NCI-H2171 (cell line): ENCODE results near the gene ETV3.

Experiments
- DNase-seq: peaks from one replicate; lab custom pipeline; 2025; lab: John Stamatoyannopoulos, UW

The ETV3 gene

DNA sequence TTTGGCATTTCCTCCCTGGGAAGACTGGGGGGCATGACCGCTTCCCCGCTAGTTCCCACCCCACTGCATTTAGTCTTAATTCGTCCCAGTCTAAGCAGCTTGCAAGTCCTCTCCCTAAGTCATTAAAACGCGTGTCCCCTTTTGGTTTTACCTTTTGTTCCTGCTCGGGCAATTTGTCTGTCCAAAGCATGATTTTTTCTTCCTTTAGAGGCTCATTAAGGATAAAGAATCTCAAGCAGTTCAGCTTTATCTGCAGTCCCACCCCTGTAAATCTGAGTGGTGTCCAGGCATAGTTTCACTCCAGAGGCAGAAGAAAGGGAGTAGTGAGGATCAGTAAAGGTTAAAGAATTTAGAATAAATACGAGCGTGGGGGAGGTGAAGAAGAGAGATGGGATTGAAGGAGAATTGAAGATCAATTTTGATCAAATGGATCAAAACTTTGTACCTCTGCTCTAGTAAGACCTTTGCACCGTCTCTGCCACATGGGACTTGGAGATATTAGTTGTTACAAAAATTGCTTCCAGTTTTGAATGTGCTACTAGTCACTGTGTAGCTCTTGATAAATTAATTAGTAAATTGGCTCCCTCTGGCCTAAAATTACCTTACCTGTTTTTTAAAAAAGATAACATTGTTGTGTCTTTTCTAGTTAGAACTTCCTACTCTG, 989 bp upstream of the ETV3 start:
- DNase-seq, result no peak

DNA sequence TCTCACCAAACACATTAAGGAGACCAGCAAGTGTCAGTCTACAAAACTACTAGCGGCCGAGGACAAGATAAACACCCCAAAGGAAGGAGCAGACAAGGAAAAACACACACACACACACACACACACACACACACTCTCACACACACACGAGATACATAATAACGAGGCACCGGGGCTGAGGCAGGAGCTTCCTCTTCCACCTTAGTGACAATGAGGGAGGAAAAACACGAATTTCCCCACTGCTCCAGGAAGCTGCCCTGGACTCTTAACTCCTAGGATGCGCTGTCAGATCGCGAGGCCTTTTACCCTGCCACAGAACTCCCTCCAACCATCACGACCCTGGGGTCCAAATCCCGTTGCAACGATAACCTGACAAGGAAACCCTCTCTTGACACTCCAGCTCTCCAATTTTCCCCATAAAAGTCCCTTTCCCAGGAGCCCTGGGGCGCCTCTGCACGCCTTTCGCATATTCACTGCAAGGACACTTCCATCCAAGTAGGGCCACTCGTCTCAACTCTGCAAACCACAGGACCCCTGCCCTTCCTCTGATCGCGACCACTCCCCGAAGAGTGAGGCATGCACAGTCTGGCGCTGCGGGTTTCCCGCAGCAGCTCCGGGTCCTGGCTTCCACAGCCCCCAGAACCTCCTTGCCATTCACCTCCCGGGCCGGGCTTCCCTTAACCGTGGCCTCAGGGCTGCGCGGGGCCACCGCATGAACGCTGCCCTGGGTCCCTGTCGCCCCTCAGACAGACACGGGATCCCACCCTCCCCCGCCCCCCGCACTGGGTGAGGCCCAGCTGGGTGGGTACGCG, 581 bp downstream of the ETV3 start:
- DNase-seq, result no peak

DNA sequence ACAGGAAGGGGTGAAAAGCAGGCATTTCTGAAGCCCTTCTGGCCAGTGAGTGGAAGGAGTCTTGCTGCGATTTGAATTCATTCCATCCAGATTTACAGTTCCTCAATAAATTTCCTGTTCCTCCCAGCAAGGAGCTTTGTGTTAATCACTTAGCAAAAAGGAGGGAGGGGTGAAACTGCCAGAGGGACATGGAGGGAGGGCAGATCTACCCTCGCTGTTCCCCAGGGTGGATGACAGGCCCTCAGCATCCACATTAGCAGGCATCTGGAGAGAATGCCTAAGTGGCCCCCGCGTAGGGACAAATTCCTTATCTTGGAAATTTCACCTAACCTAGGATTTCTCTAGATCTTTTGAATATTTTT, 1.2 kb downstream of the ETV3 start:
- DNase-seq, result no peak

DNA sequence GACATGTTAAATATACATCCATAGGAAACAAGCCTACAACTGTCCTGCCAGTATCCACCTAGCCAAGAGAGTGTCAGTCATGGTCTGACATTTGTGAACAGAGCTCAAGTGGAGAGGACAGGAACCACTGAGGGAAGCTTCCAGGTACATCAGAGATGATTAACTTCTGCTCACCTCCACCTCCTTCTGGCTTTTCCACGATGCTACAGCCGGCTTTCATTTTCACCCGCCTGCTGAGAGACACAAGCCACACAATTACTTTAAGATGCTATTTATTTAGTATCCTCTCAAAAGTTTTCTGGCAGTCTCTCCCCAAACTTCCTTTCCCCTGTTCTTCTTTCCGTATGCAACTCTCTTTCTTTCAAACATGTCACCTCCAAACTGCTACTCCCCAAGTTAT, 2.1 kb downstream of the ETV3 start:
- DNase-seq, result no peak

DNA sequence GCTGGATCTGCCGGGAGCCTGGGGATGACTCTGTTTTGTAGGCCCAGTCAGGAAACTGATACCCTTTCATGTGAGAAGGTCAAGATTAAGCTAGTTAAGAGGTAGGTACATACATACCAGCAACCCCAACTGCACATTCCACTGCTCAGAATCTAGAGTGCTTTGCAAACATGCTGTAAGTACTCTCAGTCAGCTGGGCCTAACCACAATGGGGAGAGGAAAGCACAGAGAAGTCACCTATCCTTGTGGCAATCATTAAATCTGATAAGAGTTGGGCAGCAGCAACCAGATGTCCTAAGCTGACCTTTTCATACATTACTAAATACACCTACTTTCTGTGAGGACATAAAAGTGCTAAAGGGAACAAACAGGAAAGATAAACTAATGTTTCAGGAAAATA, 2.5 kb downstream of the ETV3 start:
- DNase-seq, result no peak

DNA sequence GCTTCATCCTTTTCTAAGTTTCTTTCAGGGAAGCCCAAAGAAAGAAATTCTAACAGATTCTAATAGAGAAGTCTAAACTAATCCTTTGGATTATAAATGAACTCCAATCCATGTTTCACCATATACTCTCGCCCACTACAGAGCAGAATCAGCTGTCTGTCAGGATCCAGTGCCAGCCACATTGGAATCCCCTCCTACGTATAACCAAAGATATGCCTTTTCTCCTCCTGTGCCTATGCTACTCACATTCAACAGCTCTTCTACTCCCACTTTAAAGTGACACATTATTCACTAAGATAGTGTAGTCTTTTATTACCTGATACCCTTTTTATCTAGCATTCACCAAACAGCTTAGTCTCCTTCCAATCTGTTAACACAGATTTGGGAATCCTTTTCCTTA, 3.1 kb downstream of the ETV3 start:
- DNase-seq, result no peak

DNA sequence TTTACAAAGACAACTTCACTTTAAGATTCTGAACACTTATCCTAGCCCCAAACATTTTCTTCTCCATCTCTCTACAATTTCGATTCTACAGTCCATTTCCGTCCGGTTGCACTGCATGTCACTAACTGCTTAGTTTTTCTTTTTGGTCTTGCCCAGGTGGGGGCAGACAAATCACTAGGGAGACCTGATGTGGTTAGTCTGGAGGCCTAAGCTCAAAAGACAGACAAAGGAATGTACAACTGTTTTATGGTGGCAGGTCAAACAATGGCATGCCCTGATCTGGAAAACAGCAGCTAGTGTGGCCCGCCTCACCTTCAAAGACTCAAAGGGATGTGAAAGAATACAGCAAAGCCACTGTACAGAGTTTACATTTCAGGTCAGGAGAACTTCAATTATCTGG, 3.8 kb downstream of the ETV3 start:
- no peak for DNase-seq

DNA sequence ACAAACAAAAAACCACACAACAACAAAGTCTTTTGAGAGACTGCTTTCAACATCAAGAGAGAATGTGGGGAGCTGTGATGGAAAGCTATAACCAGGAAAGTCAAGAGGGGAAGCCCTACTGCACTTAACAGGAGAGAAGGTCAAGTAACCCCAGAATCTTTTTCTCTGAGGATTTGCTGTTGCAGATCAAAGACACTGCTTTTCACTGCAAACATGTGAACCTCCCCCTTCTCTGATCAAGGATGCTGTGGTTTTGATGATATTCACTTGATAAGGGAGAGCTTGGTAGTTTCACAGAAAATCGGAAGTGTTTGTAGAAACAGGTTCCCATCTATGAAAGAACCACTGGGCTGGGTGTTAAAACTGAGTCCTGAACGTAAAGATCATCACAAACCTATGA, 4.8 kb downstream of the ETV3 start:
- no peak for DNase-seq

DNA sequence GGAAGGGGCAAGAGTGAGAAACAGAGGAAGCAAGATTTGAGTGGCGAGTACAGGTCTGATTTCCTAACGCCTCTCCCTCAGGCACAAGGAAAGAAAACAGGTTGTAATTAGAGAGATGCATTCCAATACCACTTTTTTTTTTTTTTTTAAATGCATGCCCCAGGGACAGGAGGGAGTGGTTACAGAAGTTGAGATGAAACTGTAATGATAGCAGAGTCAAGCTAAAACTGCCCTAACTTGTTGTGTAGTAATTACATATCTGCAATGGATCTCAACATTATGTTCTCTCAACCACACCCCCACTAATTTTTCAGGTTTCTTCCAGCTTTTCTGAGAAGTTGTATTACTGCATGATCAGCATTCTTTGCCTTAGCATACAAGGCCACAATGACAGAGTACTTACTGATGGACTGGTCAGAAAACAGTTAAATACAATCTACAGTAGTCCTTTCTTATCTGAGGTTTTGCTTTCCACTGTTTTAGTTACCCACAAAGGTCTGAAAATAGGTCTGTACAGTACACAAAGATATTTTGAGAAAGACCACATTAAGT, 5.5 kb downstream of the ETV3 start:
- no peak for DNase-seq

DNA sequence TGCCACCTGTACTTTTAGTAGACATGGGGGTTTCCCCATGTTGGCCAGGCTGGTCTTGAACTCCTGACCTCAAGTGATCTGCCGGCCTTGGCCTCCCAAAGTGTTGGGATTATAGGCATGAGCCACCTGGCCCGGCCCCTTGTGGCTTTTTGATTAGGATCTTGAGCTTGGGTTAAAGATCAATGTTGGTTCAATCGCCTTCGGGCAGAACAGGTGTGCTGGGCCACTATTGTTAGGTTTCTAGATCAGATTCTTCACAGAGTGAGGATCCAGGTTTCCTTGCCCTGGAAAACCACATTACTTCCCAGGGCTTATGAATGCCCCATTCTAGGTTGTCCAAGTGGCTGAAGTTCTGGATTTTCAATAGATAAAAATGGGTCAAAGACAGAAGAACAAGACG, 6.1 kb downstream of the ETV3 start:
- DNase-seq, result no peak

DNA sequence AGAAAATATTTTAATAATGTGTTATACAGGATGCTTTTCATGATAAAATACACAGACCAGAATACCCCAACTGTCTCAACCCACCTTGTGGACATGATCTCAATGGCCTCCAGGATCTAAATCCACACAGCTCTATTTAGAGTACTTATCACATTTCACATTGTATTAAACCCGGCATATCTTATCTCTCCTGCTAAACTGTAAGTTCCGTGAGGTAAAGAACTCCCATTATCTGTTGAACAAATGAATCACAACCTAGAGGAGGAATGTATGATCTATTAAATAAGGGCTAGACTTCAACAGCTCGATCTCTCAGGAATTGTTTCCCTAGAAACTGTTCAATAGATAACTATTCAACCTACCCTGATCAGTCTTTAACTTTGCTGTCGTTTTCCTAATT, 6.9 kb downstream of the ETV3 start:
- DNase-seq, result no peak

DNA sequence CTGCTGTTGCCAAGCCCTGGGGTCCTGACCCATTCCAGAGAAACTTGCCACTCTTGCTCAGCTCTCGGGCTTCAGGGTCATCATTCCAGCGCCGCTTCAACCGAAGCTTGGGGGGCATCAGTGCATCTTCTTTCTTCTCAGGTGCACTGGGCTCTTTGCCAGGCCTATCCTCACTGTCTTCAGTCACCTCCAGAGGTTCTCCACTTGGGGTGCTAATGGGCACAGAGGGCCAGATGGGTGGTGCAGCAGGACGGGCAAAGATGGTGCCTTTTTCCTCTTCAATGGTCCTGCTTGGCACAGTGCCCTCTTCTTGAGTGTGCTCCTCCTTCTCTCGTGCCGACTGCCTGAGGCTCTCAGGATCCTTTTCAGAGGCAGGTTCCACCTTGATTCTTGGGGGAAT, 13.3 kb downstream of the ETV3 start:
- DNase-seq, result peak; percentile 49

DNA sequence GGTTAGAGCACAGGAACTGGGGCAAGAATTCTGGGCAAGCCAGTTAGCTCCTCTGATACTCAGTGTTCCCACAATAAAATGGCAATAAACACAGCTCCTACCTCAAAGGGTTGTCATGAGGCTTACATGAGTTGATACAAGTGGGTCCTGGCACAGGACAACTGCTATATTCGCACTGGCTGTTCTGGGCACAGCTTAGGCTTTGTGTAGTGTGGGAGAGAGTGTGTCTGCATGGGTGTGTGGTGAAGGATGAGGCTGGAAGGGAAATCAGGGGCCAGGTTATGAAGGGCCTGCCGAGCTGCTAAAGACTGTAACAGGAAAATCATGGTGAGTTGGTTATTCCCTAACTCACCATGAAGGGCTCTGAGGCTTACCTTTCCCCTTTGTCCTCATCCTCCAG, 18.7 kb downstream of the ETV3 start:
- DNase-seq, result no peak

DNA sequence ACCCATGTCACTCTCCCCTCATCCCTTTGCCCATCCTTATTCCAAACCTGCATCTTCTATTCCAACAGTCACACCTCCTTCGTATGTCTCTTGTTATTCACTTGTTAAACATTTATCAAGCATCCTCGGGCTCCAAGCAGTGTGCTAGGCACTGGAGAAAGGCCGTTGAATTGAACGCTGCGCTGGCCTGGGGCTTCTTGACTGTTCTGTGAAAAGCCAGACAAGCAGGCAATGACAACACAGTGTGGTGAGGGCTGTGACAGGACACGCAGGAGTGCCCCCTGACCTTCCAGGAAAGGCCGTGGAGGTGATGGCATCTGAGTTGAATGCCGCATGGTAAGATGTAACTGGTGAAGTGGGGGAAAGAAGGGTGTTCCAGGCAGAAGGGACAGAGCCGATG, 19.2 kb downstream of the ETV3 start:
- DNase-seq, result no peak

DNA sequence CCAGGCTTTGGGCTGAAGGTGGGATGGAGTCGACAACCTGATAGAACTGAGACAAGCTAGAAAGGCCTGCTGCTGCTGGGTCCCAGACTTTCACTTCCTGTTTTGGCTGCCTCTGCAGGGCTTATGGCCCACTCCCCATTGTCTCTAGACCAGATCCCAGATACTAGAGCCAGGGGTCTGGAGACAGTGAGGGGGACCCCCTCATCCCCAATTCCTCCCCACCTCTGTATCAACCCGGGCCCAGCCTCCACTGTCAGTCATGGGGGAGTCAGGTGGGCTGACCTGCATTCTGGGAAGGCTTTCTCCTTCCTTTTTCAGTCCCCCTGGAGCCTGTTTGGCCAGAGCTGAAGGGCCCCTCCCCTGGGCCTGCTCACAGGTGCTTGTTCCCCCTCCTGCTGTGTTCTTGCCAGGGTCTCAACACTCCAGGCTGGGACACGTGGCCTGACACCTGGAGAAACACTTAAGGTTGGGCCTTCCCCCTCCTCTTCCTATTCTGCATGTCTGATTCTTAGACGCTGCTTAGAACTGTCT, 20.6 kb downstream of the ETV3 start:
- DNase-seq, result no peak

DNA sequence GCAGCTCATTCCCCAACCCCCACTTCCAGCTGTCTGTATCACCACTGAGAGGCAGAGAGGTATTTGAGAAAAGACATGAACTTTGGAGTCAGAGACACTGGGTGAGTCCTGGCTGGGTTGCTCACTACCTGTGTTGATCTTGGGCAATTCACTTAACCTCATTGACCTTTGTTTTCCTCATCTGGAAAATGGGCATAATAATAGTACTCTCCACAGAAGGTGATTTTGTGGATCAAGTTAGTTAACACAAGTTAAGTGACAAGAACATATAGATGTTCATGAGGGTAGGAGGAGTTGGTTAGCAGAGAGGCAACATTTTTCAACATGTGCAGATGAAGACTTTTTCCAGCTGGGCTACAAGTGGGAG, 21.5 kb downstream of the ETV3 start:
- DNase-seq, result no peak

DNA sequence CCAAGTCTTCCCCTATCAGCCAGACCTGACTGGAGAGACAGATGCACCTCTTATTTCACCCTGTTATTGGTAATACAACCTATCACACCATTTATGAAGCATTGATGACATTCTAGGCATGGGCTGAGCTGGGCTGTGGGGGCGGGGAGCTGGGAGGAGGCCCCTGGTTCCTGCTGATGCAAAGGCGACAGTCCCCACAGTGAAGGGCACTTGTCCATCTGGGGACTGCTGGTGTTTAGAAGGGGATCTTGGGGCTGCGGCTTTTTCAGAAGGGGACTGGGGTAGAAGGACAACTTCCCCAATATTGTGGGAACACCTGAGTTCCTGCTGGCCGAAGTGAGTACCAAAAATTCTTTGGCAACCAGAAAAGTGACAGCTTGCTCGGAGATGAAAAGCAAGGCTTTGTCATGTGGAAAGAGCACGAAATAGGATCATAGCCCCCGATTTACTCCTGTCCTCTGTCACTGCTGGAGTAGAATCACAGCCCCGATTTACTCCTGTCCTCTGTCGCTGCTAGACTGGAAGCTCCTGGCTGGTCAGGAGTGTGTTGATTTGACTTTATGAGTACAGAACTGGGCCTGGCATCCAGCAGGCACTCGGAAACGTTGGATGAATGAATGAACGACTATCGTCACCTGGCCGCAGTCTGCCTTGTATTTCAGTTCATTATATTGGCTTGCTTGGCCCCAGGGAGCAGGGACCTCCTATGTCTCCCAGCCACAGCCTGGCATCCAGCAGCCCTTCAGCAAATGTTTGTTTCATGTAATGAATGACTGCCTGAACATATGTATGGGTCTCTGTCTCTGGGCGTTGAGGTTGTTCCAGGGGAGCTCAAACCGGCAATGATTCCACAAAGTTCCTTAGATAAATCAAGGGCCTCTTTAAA, 22.1 kb downstream of the ETV3 start:
- DNase-seq, result no peak

DNA sequence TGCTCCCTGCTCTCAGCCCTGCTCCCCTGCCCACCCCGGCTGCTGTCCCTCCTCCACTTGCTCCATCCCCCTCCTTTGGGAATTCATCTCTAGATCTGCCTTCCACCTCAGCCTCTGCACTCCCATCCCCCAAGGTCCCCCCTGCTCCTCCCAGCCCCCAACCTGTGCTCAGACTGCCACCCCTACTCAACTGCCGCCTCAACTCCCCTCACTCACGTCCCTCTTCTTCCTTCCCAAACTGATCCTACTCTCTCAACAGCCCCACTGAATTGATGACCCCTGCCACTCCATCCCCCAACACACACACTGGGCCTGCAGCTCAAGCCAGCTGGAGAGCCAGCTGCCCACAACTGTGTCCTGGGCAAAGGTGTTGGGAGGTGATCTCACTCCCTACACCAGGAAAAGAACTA, 22.8 kb downstream of the ETV3 start:
- no peak for DNase-seq

DNA sequence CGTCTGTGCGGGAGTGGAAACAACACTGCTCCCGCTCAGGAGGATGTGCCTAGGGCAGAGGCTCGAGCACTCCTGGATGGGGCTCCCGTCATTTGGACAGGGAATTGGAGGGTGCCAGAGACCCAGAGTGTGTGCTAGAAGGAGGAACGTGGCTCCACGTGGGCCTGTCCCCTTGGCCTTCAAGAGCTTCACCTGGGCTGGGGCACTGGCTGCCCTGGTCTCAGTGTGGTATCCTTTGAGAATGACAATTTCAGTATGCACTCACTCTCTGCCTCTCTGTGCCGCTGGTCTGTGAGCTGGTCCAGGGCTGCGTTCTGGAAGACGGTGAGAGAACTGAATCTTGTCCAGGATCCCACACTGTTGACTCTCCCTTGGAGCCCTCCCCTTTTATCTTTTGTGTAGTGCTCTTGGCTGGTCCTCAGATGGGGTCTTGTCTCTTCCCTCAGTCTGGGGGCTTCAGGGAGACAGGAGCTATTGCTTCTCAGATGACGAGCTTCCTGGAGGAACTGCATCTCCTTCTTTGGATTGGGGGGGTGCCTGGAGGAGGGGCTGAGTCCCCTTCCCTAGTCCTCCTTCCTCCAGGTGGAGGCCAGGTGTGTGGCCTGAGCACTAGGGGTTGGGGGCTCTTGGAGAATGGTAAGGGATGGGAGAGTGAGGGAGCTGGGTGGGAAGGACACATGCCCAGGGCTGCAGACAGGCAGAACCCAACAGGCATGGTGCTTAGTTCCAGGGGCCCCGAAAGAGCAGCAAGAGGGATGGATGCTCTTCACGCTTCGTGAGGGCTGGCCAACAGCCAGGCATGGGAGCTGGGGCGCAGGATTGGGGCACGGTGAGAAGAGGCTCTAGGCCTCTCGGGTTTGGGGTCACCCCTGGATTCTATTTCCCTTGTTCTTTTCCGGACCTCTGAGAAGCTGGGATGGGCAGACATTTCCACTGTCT, 23.7 kb downstream of the ETV3 start:
- no peak for DNase-seq

DNA sequence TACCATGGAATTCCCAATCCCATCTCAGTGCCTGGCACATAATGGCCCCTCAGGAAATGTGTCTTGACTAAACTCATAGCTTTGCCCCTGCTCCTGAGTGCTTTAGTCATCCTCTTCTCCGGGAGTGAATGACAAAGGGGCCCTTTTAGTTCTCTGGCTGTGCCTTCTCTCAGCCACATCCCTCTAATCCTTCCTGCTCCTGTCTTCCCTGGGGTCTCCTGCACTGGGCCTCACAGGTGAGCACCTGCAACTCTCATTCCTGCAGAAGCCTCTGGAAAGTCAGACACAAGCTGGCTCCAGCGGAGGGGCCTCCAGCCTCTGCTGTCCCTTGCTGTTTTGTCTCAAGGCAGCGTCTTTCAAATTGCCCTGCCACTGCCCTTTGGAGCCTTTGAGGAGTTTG, 24.6 kb downstream of the ETV3 start:
- DNase-seq, result no peak

DNA sequence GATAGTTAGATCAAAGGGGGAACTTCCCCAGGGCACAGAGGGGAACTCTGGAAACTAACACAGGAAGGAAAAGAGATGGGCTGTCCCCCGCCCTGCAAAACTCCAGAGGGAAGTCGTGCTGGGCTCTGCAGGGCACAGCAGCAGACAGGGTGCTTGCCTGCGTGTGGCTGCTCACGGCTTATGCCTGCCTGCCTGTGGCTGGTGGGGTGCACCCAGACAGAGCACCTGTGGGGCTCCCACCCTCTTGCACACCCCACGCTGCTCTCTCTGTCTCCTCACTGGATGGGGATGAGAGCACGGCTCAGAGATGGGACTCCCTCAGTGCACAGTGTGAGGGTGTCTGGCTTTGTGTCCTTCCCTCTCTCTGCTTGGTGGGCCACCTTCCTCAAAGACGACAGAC, 25.1 kb downstream of the ETV3 start:
- no peak for DNase-seq
